ENCODE results near the gene DTD2.

DTD2 gene

GRCh38 chr14:31403707-31404106 lies 53.6 kb downstream of the DTD2 start:
- no peak for DNase-seq

- no peak for DNase-seq
These were observed 54.4 kb downstream of the DTD2 start for GRCh38 chr14:31402764-31403439.

- DNase-seq = no peak
These were observed 55.9 kb downstream of the DTD2 start for GRCh38 chr14:31401369-31401932.

- DNase-seq = no peak
These were observed 57.2 kb downstream of the DTD2 start for GRCh38 chr14:31400031-31400638.

All from NCI-H345 (cell line).